MM.1S (cell line): ENCODE data around the gene KCNK18.

Source experiments
- EZH2 ChIP-seq: fragments of 300-600 bp; sonication (generic); optimal IDR thresholded peaks from 2 replicates; pipeline ENCODE3; 2017; ENCODE audit warnings: low read depth, mild to moderate bottlenecking, antibody characterized with exemption, low read length, mixed read lengths
- EZH2phosphoT487 ChIP-seq: fragments of 300-600 bp; sonication (generic); IDR thresholded peaks from 2 replicates; pipeline ENCODE4 v1.6.1; 2018; ENCODE audit warnings: antibody characterized with exemption, low read length
- TF ChIP-seq, protein P1 (sequence below): fragments of 300-600 bp; sonication (generic); IDR thresholded peaks from 2 replicates; pipeline ENCODE4 v1.5.1; 2016; ENCODE audit warnings: antibody characterized with exemption, low read length, mixed read lengths

DNA sequence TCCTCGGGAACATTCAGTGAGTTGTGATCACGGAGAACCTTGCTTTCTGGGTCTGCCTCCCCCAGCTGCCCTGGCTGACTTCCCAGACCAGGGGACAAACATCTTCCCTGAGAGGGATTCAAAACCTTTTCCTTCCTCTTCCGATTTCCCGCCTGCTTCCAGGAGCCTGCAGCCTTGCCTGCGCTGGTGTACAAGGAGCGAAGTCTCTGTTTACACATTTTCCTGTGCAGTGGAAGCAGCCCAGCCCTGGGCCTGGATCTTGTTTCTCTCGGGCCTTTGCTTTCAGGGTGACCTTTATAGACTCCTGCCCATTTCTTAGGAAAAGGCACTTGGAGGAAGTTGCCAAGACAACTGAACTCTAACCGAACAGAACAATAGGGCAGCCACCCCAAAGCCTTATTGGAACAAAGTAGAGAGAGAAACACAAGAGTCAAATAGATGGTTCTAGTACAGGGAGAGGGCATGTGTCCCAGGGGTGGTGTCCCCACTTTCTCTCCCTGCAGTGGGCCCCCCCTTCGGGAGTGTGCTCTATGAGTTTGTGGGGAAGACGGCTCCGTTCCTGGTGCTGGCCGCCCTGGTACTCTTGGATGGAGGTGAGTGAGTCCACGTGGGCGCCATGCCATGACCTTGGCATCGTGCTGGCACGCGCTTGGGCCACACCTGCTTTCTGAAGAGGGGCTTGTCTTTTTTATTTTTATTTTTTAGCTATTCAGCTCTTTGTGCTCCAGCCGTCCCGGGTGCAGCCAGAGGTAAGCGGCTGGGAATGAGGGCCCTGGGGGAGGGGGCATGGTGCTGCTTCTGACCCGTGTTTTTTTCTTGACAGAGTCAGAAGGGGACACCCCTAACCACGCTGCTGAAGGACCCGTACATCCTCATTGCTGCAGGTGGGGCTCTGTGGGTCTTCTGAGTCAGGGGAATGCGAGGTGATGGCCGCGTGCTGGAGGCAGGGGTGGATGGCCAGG is 57.8 kb downstream of the KCNK18 start:
- TF ChIP-seq, protein P1, sequence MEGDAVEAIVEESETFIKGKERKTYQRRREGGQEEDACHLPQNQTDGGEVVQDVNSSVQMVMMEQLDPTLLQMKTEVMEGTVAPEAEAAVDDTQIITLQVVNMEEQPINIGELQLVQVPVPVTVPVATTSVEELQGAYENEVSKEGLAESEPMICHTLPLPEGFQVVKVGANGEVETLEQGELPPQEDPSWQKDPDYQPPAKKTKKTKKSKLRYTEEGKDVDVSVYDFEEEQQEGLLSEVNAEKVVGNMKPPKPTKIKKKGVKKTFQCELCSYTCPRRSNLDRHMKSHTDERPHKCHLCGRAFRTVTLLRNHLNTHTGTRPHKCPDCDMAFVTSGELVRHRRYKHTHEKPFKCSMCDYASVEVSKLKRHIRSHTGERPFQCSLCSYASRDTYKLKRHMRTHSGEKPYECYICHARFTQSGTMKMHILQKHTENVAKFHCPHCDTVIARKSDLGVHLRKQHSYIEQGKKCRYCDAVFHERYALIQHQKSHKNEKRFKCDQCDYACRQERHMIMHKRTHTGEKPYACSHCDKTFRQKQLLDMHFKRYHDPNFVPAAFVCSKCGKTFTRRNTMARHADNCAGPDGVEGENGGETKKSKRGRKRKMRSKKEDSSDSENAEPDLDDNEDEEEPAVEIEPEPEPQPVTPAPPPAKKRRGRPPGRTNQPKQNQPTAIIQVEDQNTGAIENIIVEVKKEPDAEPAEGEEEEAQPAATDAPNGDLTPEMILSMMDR, result no peak
- TF ChIP-seq EZH2 (no peak), EZH2phosphoT487 (no peak)
